Prostate gland (tissue), 2 donors: ENCODE measurements around the gene NUDT5. TPM values are rescaled to one million over a fixed set of nuclear protein-coding genes. Genes with fewer than 3 reads are reported as not detected.

Experiments used
- DNase-seq: peaks from one replicate; pipeline ENCODE4 v3.0.0-alpha.2; 2019; ENCODE audit warnings: low spot score
- H3K27ac ChIP-seq, 2 donors: fragments of 200-600 bp; sonication (generic); 2 replicates each; pipeline ENCODE4 v1.5.1; 2017 to 2019
- H3K27me3 ChIP-seq: fragments of 200-600 bp; sonication (generic); replicated peaks from 2 replicates; pipeline ENCODE4 v1.5.1; 2019; ENCODE audit not compliant: insufficient read depth
- H3K36me3 ChIP-seq, 2 donors: fragments of 200-600 bp; sonication (generic); 1 replicate in 1 of 2; 2 replicates in 1 of 2; pipeline versions ENCODE4 v1.5.1 to v1.8.1; 2017 to 2019
- H3K4me1 ChIP-seq: fragments of 200-600 bp; sonication (generic); replicated peaks from 2 replicates; pipeline ENCODE4 v1.5.1; 2019
- H3K4me3 ChIP-seq, 2 donors: fragments of 200-600 bp; sonication (generic); 2 replicates each; pipeline ENCODE4 v1.5.1; 2017 to 2019
- H3K9me3 ChIP-seq: fragments of 200-600 bp; sonication (generic); 2 replicates; pipeline ENCODE4 v1.5.1; 2017
- POLR2A ChIP-seq: fragments of 450-650 bp; IDR thresholded peaks from one replicate; pipeline ENCODE4 v1.6.1; 2016; ENCODE audit warnings: antibody characterized with exemption, mild to moderate bottlenecking
- POLR2AphosphoS5 ChIP-seq: sonication (generic); formaldehyde crosslinking; IDR thresholded peaks from one replicate; pipeline ENCODE4 v1.6.1; 2017; ENCODE audit warnings: antibody characterized with exemption
- WGBS: methylation state at CpG from one replicate; pipeline ENCODE4 v1.1.5; 2018; 5-methylcytosine and 5-hydroxymethylcytosine counted together
- intact Hi-C: fragments of 100-400 bp; cut with DNase I; formaldehyde crosslinking; loops from one replicate; pipeline ENCODE4 v1.14.2; 2022
- total RNA-seq, 2 donors: library from RNA; depleted of rRNA; stranded (reverse); fragments of >200 nt; gene quantifications; one replicate each; pipeline ENCODE4 v1.1.0, GENCODE V29; 2016
- TF ChIP-seq, protein P1 (sequence below), 4 experiments: fragments of 200-600 bp in 2 of 4; fragments of 450-650 bp in 2 of 4; sonication (generic) in 2 of 4; IDR thresholded peaks; 1 replicate in 3 of 4; 2 replicates in 1 of 4; pipeline ENCODE4 v1.5.1; 2016 to 2019; ENCODE audit warnings: antibody characterized with exemption in 4 of 4, mild to moderate bottlenecking in 2 of 4, moderate library complexity in 2 of 4

NUDT5 gene
- total RNA-seq, 2 donors from 2014 or later: 32.6 to 35.8 TPM

DNA sequence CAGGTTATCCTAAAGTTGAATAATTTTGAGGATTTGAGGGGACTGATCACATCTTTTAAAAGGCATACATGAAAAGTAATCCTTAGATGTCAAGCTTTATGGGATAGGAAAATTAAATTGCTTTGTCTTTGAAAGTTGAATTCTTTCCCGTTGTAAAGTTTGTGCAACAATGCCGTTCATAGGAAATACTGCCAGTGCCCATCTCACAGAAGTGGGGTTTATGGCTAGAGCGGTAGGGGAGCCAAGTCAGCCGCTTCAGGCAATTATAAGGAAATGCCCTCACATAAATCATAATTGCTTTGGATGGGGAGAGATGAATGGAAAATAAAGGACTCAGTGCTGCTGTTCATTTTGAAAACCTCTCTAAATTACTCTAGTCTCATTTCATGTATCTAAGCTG lies 18.4 kb upstream of the NUDT5 start:
- DNase-seq: no peak
- TF ChIP-seq POLR2AphosphoS5 (no peak), POLR2A (no peak)
- TF ChIP-seq, protein P1, sequence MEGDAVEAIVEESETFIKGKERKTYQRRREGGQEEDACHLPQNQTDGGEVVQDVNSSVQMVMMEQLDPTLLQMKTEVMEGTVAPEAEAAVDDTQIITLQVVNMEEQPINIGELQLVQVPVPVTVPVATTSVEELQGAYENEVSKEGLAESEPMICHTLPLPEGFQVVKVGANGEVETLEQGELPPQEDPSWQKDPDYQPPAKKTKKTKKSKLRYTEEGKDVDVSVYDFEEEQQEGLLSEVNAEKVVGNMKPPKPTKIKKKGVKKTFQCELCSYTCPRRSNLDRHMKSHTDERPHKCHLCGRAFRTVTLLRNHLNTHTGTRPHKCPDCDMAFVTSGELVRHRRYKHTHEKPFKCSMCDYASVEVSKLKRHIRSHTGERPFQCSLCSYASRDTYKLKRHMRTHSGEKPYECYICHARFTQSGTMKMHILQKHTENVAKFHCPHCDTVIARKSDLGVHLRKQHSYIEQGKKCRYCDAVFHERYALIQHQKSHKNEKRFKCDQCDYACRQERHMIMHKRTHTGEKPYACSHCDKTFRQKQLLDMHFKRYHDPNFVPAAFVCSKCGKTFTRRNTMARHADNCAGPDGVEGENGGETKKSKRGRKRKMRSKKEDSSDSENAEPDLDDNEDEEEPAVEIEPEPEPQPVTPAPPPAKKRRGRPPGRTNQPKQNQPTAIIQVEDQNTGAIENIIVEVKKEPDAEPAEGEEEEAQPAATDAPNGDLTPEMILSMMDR (IDR thresholded peaks at IDR 0.05): no peak
- Histone ChIP-seq H3K9me3 (no peaks in the 10 kb centered on the region), H3K27me3 (no peaks in the 10 kb centered on the region), H3K4me1 (no peaks in the 10 kb centered on the region), H3K36me3 (peaks cover 0 to 14% of the 10 kb centered on the region in 2 donors), H3K27ac (no peak overlapping the region), H3K4me3 (no peak overlapping the region)
- intact Hi-C loops: loop anchor here (5.0 kb wide), 1 partner anchor 498 kb away; no protein-coding TSS in a partner anchor
- WGBS: 21% methylated on average over 4 of the region's 4 CpGs

DNA sequence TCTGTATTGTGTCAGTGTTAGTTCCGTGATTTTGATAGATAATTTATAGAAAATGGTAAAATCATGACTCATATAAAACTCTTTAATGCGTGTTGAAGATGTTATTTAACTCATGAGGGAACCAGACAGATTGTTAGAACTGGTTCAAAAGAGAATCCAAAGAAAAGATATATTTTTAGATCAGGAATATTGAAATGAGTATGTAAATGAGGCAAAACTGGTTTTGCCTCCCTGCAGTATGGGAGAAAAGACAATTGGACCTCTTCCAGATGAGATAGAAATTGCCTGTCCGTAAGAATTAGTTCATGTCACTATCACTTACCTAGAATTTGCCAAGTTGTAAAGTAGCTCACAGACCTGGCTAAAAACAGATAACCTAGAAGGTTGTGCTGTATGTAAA lies 17.9 kb upstream of the NUDT5 start:
- intact Hi-C loops: loop anchor here (5.0 kb wide), 1 partner anchor 499 kb away; no protein-coding TSS in a partner anchor
- no peaks in the 10 kb centered on the region for H3K27me3 ChIP-seq
- H3K36me3 ChIP-seq: peaks cover 0 to 14% of the 10 kb centered on the region in 2 donors
- WGBS: 25% methylated on average over 3 of the region's 3 CpGs
- DNase-seq: no peak
- no peaks in the 10 kb centered on the region for H3K9me3 ChIP-seq
- no peak overlapping the region for H3K4me3 ChIP-seq
- H3K27ac ChIP-seq: no peak overlapping the region
- TF ChIP-seq POLR2AphosphoS5 (no peak), POLR2A (no peak)
- TF ChIP-seq, protein P1 (IDR thresholded peaks at IDR 0.05): no peak
- H3K4me1 ChIP-seq: no peaks in the 10 kb centered on the region

DNA sequence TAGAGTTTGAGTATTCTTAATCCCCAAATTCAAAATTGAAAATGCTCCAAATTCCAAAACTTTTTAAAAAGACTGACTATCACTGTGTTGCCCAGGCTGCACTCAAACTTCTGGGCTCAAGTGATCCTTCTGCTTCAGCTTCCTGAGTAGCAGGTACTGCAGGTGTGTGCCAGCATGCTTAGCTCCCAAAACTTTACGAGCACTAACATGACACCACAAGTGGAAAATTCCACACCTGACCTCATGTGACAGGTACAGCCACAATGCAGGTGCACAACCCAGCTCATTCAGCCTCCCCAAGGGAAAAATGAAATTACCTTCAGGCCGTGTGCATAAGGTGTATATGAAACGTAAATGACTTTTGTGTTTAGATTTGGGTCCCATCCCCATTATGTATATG lies 16.8 kb upstream of the NUDT5 start:
- H3K4me3 ChIP-seq: no peak overlapping the region
- no peak for TF ChIP-seq POLR2A
- TF ChIP-seq POLR2AphosphoS5: no peak
- TF ChIP-seq, protein P1 (IDR thresholded peaks at IDR 0.05): no peak
- peaks cover 0 to 14% of the 10 kb centered on the region in 2 donors for H3K36me3 ChIP-seq
- H3K9me3 ChIP-seq: no peaks in the 10 kb centered on the region
- intact Hi-C loops: loop anchor here (5.0 kb wide), 1 partner anchor 500 kb away; no protein-coding TSS in a partner anchor
- H3K4me1 ChIP-seq: no peaks in the 10 kb centered on the region
- DNase-seq: no peak
- no peak overlapping the region for H3K27ac ChIP-seq
- WGBS: 79% methylated on average over 3 of the region's 3 CpGs
- no peaks in the 10 kb centered on the region for H3K27me3 ChIP-seq

DNA sequence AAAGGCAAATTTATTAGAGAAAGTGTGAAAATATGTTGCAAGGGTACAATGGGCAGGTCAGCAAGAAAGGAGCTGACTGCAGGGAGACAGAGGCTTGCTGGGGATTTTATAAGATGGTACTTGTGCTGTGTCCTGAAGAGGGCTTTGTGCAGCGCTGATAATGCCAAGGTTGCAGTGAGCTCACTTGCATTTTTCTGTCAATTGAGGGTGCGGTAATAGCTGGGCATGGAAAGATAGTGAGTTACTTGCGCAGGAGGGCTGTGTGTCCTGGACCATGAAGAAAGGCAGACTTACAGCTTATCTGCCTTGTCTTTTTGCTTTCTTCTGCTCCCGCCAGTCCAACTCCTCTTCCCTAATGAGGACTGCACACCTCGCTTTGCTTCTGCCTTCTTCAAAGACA lies 12.8 kb upstream of the NUDT5 start:
- Histone ChIP-seq H3K36me3 (peaks cover 0 to 8% of the 10 kb centered on the region in 2 donors), H3K4me3 (no peak overlapping the region), H3K4me1 (no peaks in the 10 kb centered on the region), H3K9me3 (no peaks in the 10 kb centered on the region), H3K27ac (no peak overlapping the region), H3K27me3 (no peaks in the 10 kb centered on the region)
- WGBS: 96% methylated on average over 5 of the region's 5 CpGs
- intact Hi-C loops: no loop called here
- no peak for DNase-seq
- no peak for TF ChIP-seq POLR2A
- TF ChIP-seq, protein P1 (IDR thresholded peaks at IDR 0.05): no peak
- no peak for TF ChIP-seq POLR2AphosphoS5

DNA sequence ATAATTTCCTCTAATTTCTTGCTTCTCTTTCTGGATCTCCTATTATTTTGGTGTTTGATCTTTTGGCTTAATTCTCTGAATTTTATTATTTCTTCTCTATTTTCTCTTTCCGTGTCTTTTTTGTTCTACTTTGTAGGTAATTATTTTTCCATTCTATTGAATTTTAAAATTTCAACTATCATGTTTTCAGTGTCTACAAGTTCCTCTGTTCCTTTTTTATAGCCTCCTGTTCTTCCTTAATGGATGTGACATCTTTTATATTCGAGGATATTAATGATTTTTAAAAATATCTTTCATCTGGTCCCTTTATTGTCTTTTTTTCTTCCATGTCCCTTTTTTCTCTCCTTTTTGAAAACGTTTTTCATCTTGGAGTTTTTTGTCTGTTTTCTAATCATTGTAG lies 11.4 kb upstream of the NUDT5 start:
- WGBS: 86% methylated on average over 3 of the region's 3 CpGs
- H3K36me3 ChIP-seq: peaks cover 0 to 8% of the 10 kb centered on the region in 2 donors
- no peaks in the 10 kb centered on the region for H3K4me1 ChIP-seq
- no peak overlapping the region for H3K27ac ChIP-seq
- H3K4me3 ChIP-seq: no peak overlapping the region
- H3K9me3 ChIP-seq: no peaks in the 10 kb centered on the region
- H3K27me3 ChIP-seq: no peaks in the 10 kb centered on the region
- intact Hi-C loops: no loop called here
- DNase-seq: no peak
- no peak for TF ChIP-seq POLR2AphosphoS5
- TF ChIP-seq POLR2A: no peak
